Activated naive CD4-positive, alpha-beta T cell treated with anti-CD3 and anti-CD28 coated beads for 36 hours (primary cell): Measurements from ENCODE around the gene PNPLA3. TPM values are rescaled to one million over a fixed set of nuclear protein-coding genes. Genes with fewer than 3 reads are reported as not detected.

Experiments used
- CTCF ChIA-PET: fragments of 350-600 bp; sonication (Branson Sonifier 250); formaldehyde crosslinking; loops from one replicate; lab custom pipeline; 2021; ENCODE audit warnings: antibody characterized with exemption; lab: Charles Lee
- DNase-seq: peaks from one replicate; pipeline ENCODE4 v3.0.0-alpha.2; 2020
- H3K27ac Mint-ChIP-seq: one replicate; pipeline ENCODE4 v1.8.0; 2021; ENCODE audit warnings: mild to moderate bottlenecking, mixed read lengths
- H3K27me3 Mint-ChIP-seq: one replicate; pipeline ENCODE4 v1.8.0; 2021; ENCODE audit warnings: low read depth, mixed read lengths
- H3K36me3 Mint-ChIP-seq: one replicate; pipeline ENCODE4 v1.8.0; 2021; ENCODE audit warnings: low read depth, mixed read lengths
- H3K4me1 Mint-ChIP-seq: one replicate; pipeline ENCODE4 v1.8.0; 2021; ENCODE audit warnings: low read depth, mixed read lengths
- H3K4me3 Mint-ChIP-seq: one replicate; pipeline ENCODE4 v1.8.0; 2021; ENCODE audit warnings: mild to moderate bottlenecking, moderate library complexity, mixed read lengths
- H3K9me3 Mint-ChIP-seq: one replicate; pipeline ENCODE4 v1.8.0; 2021; ENCODE audit warnings: mixed read lengths
- intact Hi-C: fragments of 100-400 bp; cut with micrococcal nuclease; formaldehyde crosslinking; loops from one replicate; pipeline ENCODE4 v1.15.1; 2023
- total RNA-seq, 2 experiments: library from RNA; stranded (reverse); gene quantifications; one replicate each; pipeline ENCODE4 v1.2.3, GENCODE V29; 2021

The PNPLA3 gene
- total RNA-seq, 2 experiments from 2014 or later, result 0.29 to 0.77 TPM

DNA sequence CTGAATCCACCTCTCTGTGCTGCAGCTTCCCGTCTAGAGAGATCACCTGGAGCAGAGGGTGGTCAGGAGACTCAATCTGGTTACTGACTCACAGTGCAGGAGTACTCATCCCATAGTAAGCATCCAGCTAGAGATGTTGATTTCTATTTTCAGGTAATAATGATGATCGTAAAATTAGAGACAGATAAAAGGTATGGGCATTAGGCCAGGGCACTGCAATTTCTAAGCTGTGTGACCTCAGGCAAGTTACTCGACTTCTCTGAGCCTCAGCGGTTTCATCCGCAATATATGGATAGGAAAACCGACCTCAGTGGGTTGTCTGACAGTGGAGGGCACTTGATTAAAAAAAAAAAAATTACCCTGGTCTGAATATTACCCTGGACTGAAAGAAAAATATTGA, 17.8 kb downstream of the PNPLA3 start:
- H3K27ac Mint-ChIP-seq, result no peak overlapping the region
- no peak for DNase-seq
- H3K9me3 Mint-ChIP-seq, result peaks cover 5% of the 10 kb centered on the region
- H3K4me1 Mint-ChIP-seq, result no peaks in the 10 kb centered on the region
- peaks cover 6% of the 10 kb centered on the region for H3K27me3 Mint-ChIP-seq
- CTCF ChIA-PET, result interaction anchor here (0.6 to 1.4 kb wide), 4 partner anchors 18 to 327 kb away, joined by 3 to 6 read pairs (median 3); partner anchors contain the start of gene PNPLA3
- H3K36me3 Mint-ChIP-seq, result no peaks in the 10 kb centered on the region
- intact Hi-C loops, result no loop called here
- H3K4me3 Mint-ChIP-seq, result no peak overlapping the region

DNA sequence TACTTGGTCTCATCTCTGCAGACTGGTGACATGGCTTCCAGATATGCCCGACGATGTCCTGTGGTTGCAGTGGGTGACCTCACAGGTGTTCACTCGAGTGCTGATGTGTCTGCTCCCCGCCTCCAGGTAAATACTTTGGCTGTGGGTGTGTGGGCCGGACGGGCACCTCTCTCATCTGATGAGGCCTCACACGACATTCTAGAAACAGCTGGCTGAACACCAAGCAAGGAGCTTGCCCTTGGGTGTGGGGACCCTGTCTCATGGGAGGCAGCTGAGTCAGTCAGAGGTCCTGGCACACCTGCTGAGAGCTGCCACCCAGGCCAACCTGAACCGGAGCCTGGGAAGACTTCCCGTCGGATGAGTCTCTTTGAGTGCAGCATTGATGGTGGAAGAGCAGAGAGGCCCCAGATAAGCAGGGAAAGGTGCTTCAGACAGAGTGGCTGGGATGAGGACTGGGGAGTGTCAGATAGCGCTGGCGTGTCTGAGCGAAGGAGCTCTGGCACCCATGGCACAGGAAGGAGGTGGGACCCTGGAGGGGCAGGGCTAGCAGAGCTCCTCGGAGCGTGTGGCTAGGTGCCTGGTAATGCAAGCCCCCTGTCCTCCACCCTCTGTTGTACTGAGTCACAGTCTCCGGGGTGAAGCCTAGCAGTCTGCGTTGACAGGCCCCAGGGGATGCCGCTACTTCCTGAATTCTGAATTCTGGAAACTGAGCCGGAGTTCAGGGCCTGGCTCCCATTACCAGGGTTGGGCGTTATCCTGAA, 21.2 kb downstream of the PNPLA3 start:
- Mint-ChIP-seq H3K4me3 (no peak overlapping the region), H3K4me1 (no peaks in the 10 kb centered on the region)

DNA sequence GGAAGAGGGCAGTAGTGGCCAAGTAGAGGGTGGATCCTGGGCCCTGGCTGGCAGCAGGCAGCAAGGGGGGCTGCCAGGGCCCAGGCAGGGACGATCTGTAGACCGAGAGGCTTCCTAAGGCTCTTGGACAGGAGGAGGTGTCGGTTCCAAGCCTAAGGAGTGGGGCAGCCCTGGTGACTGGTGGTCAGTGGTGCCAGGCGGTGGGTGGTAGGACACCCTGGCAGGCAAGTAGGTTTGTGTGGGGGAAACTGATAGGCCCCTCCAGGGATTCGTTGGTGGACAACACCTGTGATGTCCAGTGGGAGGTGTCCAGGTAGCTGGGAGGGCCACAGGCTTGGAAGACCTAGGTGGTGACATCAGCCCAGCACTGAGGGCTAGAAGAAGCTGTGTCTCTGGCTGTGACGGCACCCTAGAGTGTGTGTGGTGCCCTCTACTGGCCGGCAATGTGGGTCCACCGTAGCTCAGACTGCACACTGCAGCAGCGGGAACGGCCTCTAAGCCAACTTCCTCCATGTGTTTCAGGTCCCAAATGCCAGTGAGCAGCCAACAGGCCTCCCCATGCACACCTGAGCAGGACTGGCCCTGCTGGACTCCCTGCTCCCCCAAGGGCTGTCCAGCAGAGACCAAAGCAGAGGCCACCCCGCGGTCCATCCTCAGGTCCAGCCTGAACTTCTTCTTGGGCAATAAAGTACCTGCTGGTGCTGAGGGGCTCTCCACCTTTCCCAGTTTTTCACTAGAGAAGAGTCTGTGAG, 22.2 kb downstream of the PNPLA3 start:
- CTCF ChIA-PET, result interaction anchor here (0.5 to 3.2 kb wide), 17 partner anchors 9 to 680 kb away, joined by 3 to 26 read pairs (median 5); partner anchors contain the start of gene SAMM50
- peaks cover 6% of the 10 kb centered on the region for H3K27me3 Mint-ChIP-seq
- H3K4me3 Mint-ChIP-seq, result no peak overlapping the region
- no peak overlapping the region for H3K27ac Mint-ChIP-seq
- no peaks in the 10 kb centered on the region for H3K36me3 Mint-ChIP-seq
- intact Hi-C loops, result loop anchor here (1.0 kb wide), 1 partner anchor 63 kb away; no protein-coding TSS in a partner anchor
- peaks cover 5% of the 10 kb centered on the region for H3K9me3 Mint-ChIP-seq
- DNase-seq, result peak; percentile 80
- no peaks in the 10 kb centered on the region for H3K4me1 Mint-ChIP-seq

More for the DNA sequence above, 21.2 kb downstream of the PNPLA3 start:
- Mint-ChIP-seq H3K36me3 (no peaks in the 10 kb centered on the region), H3K9me3 (peaks cover 5% of the 10 kb centered on the region), H3K27ac (no peak overlapping the region), H3K27me3 (peaks cover 6% of the 10 kb centered on the region)
- no peak for DNase-seq
- CTCF ChIA-PET, result interaction anchor here (0.7 to 3.2 kb wide), 9 partner anchors 8 to 81 kb away, joined by 3 to 26 read pairs (median 6); partner anchors contain the start of gene SAMM50
- intact Hi-C loops, result no loop called here

GRCh38 chr22:43946384-43946667, 22.7 kb downstream of the PNPLA3 start:
- intact Hi-C loops, result loop anchor here (1.0 kb wide), 1 partner anchor 63 kb away; no protein-coding TSS in a partner anchor
- H3K4me1 Mint-ChIP-seq, result no peaks in the 10 kb centered on the region
- H3K27ac Mint-ChIP-seq, result no peak overlapping the region
- no peaks in the 10 kb centered on the region for H3K36me3 Mint-ChIP-seq
- CTCF ChIA-PET, result interaction anchor here (0.6 to 3.2 kb wide), 14 partner anchors 9 to 679 kb away, joined by 3 to 26 read pairs (median 6); partner anchors contain the start of gene SAMM50
- peaks cover 6% of the 10 kb centered on the region for H3K27me3 Mint-ChIP-seq
- H3K4me3 Mint-ChIP-seq, result no peak overlapping the region
- no peak for DNase-seq
- H3K9me3 Mint-ChIP-seq, result peaks cover 5% of the 10 kb centered on the region

DNA sequence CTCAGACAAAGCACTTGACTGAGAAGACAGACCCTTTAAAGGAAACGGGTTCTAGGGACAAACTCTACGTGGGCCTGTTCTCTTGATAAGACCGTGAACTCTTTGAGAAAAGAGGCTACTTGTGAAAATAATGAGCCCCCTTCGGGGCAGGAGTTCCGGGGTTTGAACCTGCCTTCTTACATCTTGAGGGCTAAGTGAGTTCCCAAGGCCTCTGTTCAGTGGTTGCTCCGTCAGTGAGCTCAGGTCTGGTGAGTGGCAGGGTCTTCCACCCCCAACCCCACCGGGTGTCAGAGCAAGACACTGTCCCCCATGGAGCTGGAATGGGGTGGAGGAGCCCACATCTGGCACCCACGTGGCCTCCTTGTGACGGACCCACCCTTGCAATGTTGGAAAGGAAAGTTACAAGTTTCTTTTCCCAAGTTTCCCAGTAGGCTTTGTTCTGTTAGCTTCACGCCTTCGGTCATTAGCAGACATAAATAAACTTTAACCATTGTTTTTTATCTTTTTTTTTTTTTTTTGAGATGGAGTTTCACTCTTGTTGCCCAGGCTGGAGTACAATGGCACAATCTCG, 25.3 kb downstream of the PNPLA3 start:
- Mint-ChIP-seq H3K36me3 (no peaks in the 10 kb centered on the region), H3K9me3 (no peaks in the 10 kb centered on the region), H3K4me3 (no peak overlapping the region), H3K27ac (no peak overlapping the region), H3K4me1 (peaks cover 3% of the 10 kb centered on the region), H3K27me3 (no peaks in the 10 kb centered on the region)
- intact Hi-C loops, result no loop called here
- CTCF ChIA-PET, result interaction anchor here (0.5 to 0.8 kb wide), 3 partner anchors 64 to 170 kb away, joined by 3 to 5 read pairs (median 3); no protein-coding TSS in a partner anchor
- DNase-seq, result no peak

DNA sequence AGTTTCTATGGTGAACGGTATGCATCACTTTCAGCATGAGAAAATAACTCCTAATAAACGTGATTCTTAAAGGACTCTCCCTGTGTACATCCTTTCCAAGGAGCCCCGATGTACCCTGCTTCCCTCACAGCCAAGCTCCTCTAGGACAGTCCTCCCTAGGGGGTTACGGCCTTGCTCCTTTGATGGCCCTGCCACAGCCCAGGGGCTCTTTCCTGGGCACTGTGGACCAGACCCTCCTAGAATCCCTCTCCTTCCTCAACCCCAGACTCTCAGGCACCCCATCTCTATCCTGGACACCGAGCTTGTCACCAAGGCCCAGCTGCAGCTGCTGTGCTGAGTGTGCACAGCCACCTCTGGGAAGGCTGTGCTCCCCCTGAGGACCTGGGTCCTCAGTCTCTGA, 27.8 kb downstream of the PNPLA3 start:
- no peak for DNase-seq
- H3K27me3 Mint-ChIP-seq, result no peaks in the 10 kb centered on the region
- no peak overlapping the region for H3K27ac Mint-ChIP-seq
- no peak overlapping the region for H3K4me3 Mint-ChIP-seq
- H3K36me3 Mint-ChIP-seq, result no peaks in the 10 kb centered on the region
- intact Hi-C loops, result no loop called here
- CTCF ChIA-PET, result interaction anchor here (0.7 to 1.8 kb wide), 2 partner anchors 65 to 69 kb away, joined by 4 to 12 read pairs; no protein-coding TSS in a partner anchor
- no peaks in the 10 kb centered on the region for H3K9me3 Mint-ChIP-seq
- H3K4me1 Mint-ChIP-seq, result peaks cover 15% of the 10 kb centered on the region

DNA sequence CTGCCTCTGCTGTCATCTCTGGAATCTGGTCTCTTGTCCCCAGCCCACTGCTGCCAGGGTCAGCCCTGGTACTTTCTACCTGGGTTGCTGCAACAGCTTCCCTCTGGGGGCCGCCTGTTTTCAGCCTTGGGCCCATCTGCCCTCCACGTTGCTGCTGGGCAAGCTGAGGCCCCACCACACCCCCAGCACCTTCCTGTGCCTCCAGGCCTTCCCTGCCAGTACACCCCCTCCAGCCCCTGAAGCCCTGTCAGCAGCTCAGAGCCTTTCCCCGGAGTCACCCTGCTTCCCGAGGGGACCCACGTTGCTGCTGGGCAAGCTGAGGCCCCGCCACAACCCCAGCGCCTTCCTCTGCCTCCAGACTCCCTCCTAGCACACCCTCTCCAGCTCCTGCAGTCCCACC, 28.4 kb downstream of the PNPLA3 start:
- no peak for DNase-seq
- no peaks in the 10 kb centered on the region for H3K27me3 Mint-ChIP-seq
- no peak overlapping the region for H3K4me3 Mint-ChIP-seq
- no peak overlapping the region for H3K27ac Mint-ChIP-seq
- intact Hi-C loops, result no loop called here
- no peaks in the 10 kb centered on the region for H3K36me3 Mint-ChIP-seq
- CTCF ChIA-PET, result interaction anchor here (0.6 to 1.8 kb wide), 5 partner anchors 7 to 315 kb away, joined by 3 to 12 read pairs (median 4); no protein-coding TSS in a partner anchor
- peaks cover 20% of the 10 kb centered on the region for H3K4me1 Mint-ChIP-seq
- H3K9me3 Mint-ChIP-seq, result no peaks in the 10 kb centered on the region

DNA sequence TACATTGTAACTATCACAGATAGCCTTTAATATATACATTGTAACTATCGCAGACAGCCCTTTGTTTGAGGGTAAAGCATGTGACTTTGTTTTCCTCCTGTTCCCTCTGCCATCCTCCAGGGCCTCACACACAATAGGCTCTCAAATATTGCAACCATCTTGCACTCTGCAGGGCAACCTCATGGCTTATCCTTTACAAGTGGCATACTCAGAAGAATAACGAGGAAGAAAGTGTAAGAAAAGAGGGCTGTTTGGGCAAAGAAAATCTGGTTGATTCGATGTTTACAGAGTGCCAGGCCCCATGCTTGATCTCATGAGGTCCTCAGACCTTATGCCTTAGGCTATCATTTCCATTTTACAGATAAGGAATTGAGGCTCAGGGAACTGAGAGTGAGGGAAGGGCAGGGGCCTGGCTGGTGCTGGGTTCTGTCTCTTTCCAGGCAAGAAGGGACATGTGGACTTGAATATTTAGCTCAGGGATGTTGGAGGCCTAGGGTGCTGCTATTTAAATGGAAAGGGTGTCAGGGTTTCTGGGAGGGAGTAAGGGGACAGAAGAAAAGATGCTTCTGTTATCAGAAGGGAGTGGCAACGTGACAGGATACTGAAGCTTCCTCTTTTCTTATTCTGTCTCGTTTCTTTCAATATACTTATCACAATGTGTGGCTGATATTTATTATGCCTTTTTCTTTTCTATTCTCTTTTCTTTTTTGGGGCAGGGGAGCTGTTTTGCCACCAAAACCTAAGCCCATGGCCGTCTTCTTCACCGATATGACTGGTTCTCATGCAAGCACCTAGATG, 30.6 kb downstream of the PNPLA3 start:
- Mint-ChIP-seq H3K4me1 (peaks cover 36% of the 10 kb centered on the region), H3K4me3 (peak overlapping the region; percentile 88), H3K36me3 (peaks cover 1% of the 10 kb centered on the region), H3K9me3 (no peaks in the 10 kb centered on the region), H3K27me3 (no peaks in the 10 kb centered on the region), H3K27ac (peak overlapping the region; percentile 72)
- CTCF ChIA-PET, result interaction anchor here (1.5 to 1.8 kb wide), 2 partner anchors 9 to 39 kb away, joined by 3 to 15 read pairs; no protein-coding TSS in a partner anchor
- intact Hi-C loops, result loop anchor here (2.0 kb wide), 1 partner anchor 31 kb away; the partner anchor contains the start of gene PNPLA3
- DNase-seq, result no peak

- Mint-ChIP-seq H3K4me1 (peaks cover 36% of the 10 kb centered on the region), H3K4me3 (peak within 1 kb of the TSS; percentile 88), H3K27me3 (no peaks in the 10 kb centered on the region), H3K36me3 (peaks cover 1% of the 10 kb centered on the region), H3K27ac (peak within 1 kb of the TSS; percentile 72), H3K9me3 (no peaks in the 10 kb centered on the region)
- DNase-seq, result peak; percentile 92
- intact Hi-C loops, result loop anchor here (2.0 kb wide), 1 partner anchor 32 kb away; the partner anchor contains the start of gene PNPLA3
- CTCF ChIA-PET, result interaction anchor here (1.5 to 1.8 kb wide), 2 partner anchors 10 to 38 kb away, joined by 3 to 15 read pairs; no protein-coding TSS in a partner anchor
Observed at GRCh38 chr22:43955040-43955882, 31.7 kb downstream of the PNPLA3 start, which contains the start of gene SAMM50. TSS of gene SAMM50 (plus strand) at chr22:43955442. CDS start at chr22:43955578, 136 bp downstream.

DNA sequence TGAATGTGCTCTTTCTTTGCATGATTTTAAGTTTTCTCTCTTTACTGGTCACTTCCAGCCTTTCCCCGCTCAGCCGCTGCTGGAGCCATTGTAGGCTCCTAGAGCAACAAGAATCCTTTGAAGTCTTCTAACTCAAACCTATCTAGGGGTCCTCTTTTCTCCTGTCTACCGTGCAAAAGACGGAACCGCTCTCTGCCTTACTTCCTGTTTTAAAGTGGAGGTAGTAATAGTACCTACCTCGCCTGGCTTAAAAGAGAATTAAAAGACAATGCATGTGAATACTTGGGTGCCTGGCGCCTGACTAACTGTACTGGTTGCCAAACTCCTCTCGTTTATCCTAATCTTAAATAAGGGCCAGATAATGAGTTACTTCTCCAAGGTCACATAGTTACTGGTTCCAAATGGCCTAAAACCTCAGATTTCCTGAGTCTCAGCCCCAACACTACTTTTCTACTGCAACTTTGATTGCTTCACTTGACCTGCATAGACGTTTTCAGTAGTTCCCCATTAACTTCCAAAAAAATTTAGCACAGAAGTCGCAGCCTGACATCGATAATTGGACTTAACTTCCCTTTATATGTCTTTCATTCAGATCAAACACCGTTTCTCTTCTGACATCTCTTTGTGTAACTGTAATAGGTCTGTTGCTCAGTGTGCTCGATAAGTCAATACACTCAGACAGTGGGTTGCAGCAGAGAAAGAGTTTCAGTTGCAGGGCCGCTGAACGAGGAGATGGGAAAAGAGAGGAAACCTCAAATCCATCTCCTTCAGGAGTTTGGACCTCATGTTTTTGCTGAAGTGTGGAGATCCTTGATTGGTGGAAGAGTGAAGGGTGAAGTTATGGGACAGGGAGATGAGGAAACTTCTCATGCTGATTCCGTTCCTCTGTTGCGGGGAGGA, 32.5 kb downstream of the PNPLA3 start:
- intact Hi-C loops, result loop anchor here (2.0 kb wide), 2 partner anchors 33 to 143 kb away; partner anchors contain the start of genes EFCAB6 and PNPLA3
- Mint-ChIP-seq H3K27me3 (no peaks in the 10 kb centered on the region), H3K36me3 (peaks cover 1% of the 10 kb centered on the region), H3K4me1 (peaks cover 36% of the 10 kb centered on the region), H3K27ac (peak overlapping the region; percentile 72), H3K9me3 (no peaks in the 10 kb centered on the region), H3K4me3 (peak overlapping the region; percentile 88)
- DNase-seq, result peak; percentile 7
- CTCF ChIA-PET, result interaction anchor here (1.8 kb wide), 1 partner anchor 11 kb away, joined by 15 read pairs; no protein-coding TSS in a partner anchor
